Pancreas (tissue), 10 donors: ENCODE data around the gene RNU5B-1. TPM values are rescaled to one million over a fixed set of nuclear protein-coding genes. Genes with fewer than 3 reads are reported as not detected.

Source experiments
- ATAC-seq, 4 donors: fragments of 200-7000 bp; cut with Tn5 transposase; one replicate each; pipeline versions ENCODE4 v1.8.0 to v1.9.1; 2020; ENCODE audit warnings: mild to moderate bottlenecking in 4 of 4, moderate library complexity in 4 of 4
- DNase-seq, 6 donors: peaks; one replicate each; pipeline ENCODE4 v3.0.0-alpha.2; 2020
- FAIRE-seq: peaks from 2 replicates; lab custom pipeline; 2012; peaks lifted over from hg19 to GRCh38; lab: Jason Lieb, UNC
- H3K27ac ChIP-seq, 4 donors: fragments of 200-600 bp; sonication (generic); 1 replicate in 3 of 4; 2 replicates in 1 of 4; pipeline versions ENCODE4 v1.5.0 to v1.8.0; 2020
- H3K27me3 ChIP-seq, 4 donors: fragments of 200-600 bp; one replicate each; pipeline ENCODE4 v1.8.0; 2021
- H3K36me3 ChIP-seq, 3 donors: fragments of 200-600 bp; sonication (generic) in 1 of 3; one replicate each; pipeline versions ENCODE4 v1.5.0 to v1.8.0; 2020 to 2021
- H3K4me1 ChIP-seq, 3 donors: fragments of 200-600 bp; one replicate each; pipeline ENCODE4 v1.8.0; 2021
- H3K4me3 ChIP-seq, 4 donors: fragments of 200-600 bp; sonication (generic) in 2 of 4; one replicate each; pipeline versions ENCODE4 v1.5.0 to v1.8.0; 2020 to 2021
- H3K9me3 ChIP-seq, 4 donors: fragments of 200-600 bp; one replicate each; pipeline ENCODE4 v1.8.0; 2021
- WGBS, 2 donors: extraction: QIAGEN DNeasy Blood & Tissue Kit; methylation state at CpG; one replicate each; pipeline ENCODE4 v1.1.7; 2013; 5-methylcytosine and 5-hydroxymethylcytosine counted together
- intact Hi-C, 3 donors: fragments of 100-400 bp; cut with DNase I; formaldehyde crosslinking; loops; one replicate each; pipeline versions ENCODE4 v1.11.1 to v1.14.2; 2022
- polyA plus RNA-seq, 2 donors: library from polyadenylated mRNA; stranded (reverse); fragments of 200-250 nt; gene quantifications; one replicate each; pipeline ENCODE4 v1.2.3, GENCODE V29; 2013
- total RNA-seq, 6 donors: library from RNA; stranded (reverse); fragmentation: NEBNext Ultra II Directional in 4 of 6; extraction: Animal tissue kit (Norgen Biotek cat#: 25700) in 4 of 6; gene quantifications; one replicate each; pipeline versions ENCODE4 v1.2.1 to v1.2.4, GENCODE V29; 2021 to 2023
- TF ChIP-seq, protein P1 (sequence below), 4 donors: fragments of 200-600 bp; sonication (generic) in 3 of 4; IDR thresholded peaks; one replicate each; pipeline versions ENCODE4 v1.5.0 to v1.8.0; 2021; ENCODE audit warnings: antibody characterized with exemption in 4 of 4
- donor health status: healthy with polysubstance abuse.
- donor health status: DM: no; HTN: no; CAD: no; lungs with moderate emphysema.
- donor health status: DM: no; HTN: no; CAD: no.
- donor health status: control.
- donor health status: control.
- donor health status: Bipolar disorder and iron deficiency.
- donor health status: DM: yes; HTN: yes; CAD: no.
- donor health status: DM: no; HTN: no; CAD: no.
- donor health status: DM: no; HTN: no; CAD: no.
- donor health status: DM: yes; HTN: yes; CAD: no.

RNU5B-1 gene
- total and polyA plus RNA-seq, 8 donors, result 10.5 to 21.8 (median 21.6) TPM; not detected in 5

DNA sequence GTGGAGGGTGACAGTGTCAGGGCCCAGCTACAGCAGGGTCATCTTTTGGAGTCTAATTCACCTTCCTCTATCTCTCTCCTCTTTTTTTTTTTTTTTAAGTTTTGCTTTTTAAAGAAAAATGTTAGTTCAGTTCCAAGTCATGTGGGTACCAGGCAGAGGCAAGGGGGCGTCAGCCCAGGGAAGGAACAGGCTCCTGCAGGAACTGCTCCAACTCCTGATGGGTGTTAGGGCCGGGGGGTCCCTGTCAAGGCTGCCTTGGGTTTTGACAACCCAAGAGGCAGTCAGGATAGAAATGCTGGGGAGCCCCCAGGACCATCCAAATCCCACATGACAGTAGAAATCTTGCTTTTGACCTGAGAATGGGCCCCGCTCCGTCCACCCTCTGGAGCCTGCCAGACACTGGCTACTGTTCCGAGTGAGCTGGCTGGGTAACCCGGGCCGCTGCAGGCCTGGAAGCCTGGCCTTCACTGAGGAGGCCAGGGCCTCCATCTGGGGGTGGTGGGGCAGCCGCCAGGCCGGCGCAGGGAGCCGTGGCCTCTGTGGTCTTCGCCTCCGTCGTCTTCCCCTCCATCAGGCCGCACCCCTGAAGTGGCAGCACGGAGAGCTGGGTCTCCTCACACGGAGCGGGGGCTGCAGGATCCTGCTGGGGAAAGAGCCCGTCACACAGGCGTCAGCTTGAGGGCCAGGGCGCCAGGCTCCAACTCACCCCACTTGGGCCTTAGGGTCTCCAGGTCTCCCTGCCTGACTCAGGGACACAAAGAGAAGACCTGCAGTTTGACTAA is 24.2 kb downstream of the RNU5B-1 start:
- no peak for ATAC-seq
- Histone ChIP-seq H3K27ac (no peak overlapping the region), H3K27me3 (no peaks in the 10 kb centered on the region), H3K4me3 (no peak overlapping the region), H3K36me3 (no peaks in the 10 kb centered on the region), H3K9me3 (no peaks in the 10 kb centered on the region), H3K4me1 (no peaks in the 10 kb centered on the region)
- FAIRE-seq, result no peak
- no peak for DNase-seq
- TF ChIP-seq, protein P1, sequence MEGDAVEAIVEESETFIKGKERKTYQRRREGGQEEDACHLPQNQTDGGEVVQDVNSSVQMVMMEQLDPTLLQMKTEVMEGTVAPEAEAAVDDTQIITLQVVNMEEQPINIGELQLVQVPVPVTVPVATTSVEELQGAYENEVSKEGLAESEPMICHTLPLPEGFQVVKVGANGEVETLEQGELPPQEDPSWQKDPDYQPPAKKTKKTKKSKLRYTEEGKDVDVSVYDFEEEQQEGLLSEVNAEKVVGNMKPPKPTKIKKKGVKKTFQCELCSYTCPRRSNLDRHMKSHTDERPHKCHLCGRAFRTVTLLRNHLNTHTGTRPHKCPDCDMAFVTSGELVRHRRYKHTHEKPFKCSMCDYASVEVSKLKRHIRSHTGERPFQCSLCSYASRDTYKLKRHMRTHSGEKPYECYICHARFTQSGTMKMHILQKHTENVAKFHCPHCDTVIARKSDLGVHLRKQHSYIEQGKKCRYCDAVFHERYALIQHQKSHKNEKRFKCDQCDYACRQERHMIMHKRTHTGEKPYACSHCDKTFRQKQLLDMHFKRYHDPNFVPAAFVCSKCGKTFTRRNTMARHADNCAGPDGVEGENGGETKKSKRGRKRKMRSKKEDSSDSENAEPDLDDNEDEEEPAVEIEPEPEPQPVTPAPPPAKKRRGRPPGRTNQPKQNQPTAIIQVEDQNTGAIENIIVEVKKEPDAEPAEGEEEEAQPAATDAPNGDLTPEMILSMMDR (IDR thresholded peaks at IDR 0.05), result no peak
- intact Hi-C loops, result no loop called here
- 85 to 89% methylated on average over 21 of the region's 21 CpGs for WGBS, 2 donors

DNA sequence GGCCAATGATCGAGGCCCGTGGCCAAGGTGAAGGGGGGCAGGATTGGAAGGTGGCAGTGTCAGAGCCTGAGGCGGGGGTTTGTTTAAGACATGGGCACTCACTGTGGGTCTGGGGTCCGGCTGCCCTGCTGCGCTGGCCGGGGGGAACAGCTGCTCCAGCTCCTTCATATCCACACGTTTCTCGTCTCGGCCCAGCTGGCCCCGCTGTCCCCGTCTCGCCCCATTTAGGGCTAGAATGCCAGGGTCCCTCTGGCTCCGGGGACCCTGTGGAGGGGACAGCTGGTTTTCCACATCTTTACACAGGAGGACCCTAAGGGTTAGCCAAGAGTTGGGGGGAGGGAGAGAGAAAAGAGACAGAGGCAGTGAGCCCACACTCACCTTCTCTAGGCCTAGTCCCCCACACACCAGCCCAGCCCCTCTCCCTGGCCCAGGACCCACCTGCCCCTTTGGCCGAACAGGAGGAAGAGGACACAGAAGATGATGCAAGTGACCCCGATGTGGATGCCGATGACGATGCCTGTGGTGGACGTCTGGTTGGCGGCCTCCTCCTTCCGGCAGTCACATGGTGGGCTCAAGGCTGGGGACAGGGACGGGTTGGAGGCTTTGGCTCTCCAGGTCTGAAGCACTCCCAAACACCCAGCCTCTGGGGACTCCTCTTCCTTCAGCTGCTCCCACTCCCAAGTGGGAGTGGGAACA is 25.0 kb downstream of the RNU5B-1 start:
- Histone ChIP-seq H3K36me3 (no peaks in the 10 kb centered on the region), H3K27me3 (no peaks in the 10 kb centered on the region), H3K27ac (no peak overlapping the region), H3K4me1 (no peaks in the 10 kb centered on the region), H3K4me3 (no peak overlapping the region), H3K9me3 (no peaks in the 10 kb centered on the region)
- ATAC-seq (no peak), DNase-seq (no peak), FAIRE-seq (no peak)
- TF ChIP-seq, protein P1 (IDR thresholded peaks at IDR 0.05), result no peak
- 91 to 92% methylated on average over 21 of the region's 21 CpGs for WGBS, 2 donors
- intact Hi-C loops, result no loop called here

DNA sequence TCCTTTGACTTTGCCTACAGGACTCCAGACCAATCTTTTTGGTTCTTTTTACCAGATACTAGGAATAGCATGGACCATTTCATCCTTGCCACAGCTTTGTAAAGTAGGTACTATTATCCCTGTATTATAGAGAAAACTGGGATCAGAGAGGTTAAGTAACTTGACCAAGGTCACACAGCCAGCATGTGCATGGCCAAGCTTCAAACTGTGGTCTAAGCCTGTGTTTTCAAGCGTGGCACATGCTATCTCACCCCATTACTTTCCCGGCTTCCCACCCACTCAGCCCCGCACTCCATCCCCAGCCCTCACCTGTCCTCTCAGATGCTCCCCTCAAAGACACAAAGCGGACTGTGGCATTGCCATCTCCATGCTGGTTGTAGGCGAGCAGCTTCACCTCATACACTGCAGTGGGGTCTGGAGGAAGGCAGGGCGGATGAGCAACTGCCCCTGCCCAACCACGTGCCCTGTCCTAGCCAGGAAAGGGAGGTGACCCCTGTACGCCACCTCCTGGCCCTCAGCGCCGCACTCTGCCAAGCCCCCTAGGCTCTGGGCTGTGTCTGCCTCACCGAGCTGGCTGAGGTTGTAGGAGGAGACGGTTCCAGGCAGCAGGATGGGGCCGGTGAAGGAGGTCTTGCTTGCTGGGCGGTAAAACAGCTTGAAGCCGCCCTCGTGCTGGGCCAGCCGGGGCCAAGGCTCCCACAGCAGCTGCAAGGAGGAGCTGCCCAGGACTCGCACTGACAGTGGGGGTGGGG is 25.7 kb downstream of the RNU5B-1 start:
- no peak for ATAC-seq
- WGBS, 2 donors, result 85 to 90% methylated on average over 18 of the region's 18 CpGs
- Histone ChIP-seq H3K27me3 (no peaks in the 10 kb centered on the region), H3K9me3 (no peaks in the 10 kb centered on the region), H3K36me3 (no peaks in the 10 kb centered on the region), H3K4me3 (no peak overlapping the region), H3K4me1 (no peaks in the 10 kb centered on the region), H3K27ac (no peak overlapping the region)
- no peak for DNase-seq
- FAIRE-seq, result no peak
- intact Hi-C loops, result no loop called here
- TF ChIP-seq, protein P1 (IDR thresholded peaks at IDR 0.05), result no peak

DNA sequence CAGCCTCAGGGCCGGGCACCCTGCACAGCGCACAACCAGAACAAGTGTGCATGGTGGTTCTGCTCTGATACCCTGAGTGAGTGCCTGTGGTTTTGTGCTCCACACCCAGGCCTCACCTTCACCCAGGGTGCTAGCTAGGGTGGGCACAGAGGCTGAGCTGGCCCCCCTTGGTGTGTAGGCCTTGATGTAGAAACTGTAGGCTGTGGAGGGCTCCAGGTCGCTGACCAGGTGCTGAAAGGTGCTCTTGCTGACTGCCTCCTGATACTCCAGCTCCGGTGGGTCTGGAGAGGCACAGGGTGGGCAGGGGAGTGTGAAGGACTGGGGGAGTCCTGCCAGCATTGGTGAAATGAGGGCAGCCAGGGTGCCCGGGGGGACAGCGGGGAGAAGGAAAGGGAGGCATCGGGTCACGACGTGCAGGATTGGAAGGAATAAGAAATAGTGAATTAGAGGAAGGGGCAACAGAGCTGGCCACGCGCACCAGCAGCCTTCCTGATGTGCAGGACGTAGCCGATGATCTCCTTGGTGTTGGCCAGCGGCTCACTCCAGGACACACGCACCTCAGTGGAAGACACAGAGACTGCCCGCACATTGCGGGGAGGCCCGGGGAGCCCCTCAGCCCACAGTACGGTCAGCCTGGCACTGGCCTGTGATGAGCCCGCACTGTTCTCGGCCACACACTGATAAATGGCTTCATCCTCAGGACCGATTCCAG is 26.6 kb downstream of the RNU5B-1 start:
- WGBS, 2 donors, result 86 to 89% methylated on average over 22 of the region's 22 CpGs
- TF ChIP-seq, protein P1 (IDR thresholded peaks at IDR 0.05), result no peak
- H3K4me3 ChIP-seq, result no peak overlapping the region
- no peak for ATAC-seq
- H3K27me3 ChIP-seq, result no peaks in the 10 kb centered on the region
- intact Hi-C loops, result no loop called here
- H3K4me1 ChIP-seq, result no peaks in the 10 kb centered on the region
- DNase-seq, result no peak
- no peaks in the 10 kb centered on the region for H3K36me3 ChIP-seq
- H3K9me3 ChIP-seq, result no peaks in the 10 kb centered on the region
- no peak for FAIRE-seq
- no peak overlapping the region for H3K27ac ChIP-seq
